Jurkat, Clone E6-1 (cell line): ENCODE results near the gene DIPK1B.
"Not testable (repeated sequence)": the region's sequence is repeated elsewhere in the genome, so short reads cannot be mapped to it uniquely, and the experiment has no call there.

Source experiments
- DNase-seq: peaks from one replicate; pipeline ENCODE4 v3.0.0-alpha.2; 2011; ENCODE audit warnings: low read depth, low spot score
- H3K4me3 ChIP-seq: 2 replicates; pipeline ENCODE4 v1.5.1; 2011; ENCODE audit warnings: mild to moderate bottlenecking, low read length, control low read depth, moderate library complexity

The DIPK1B gene

GRCh38 chr9:136695435-136695895 is 16.9 kb upstream of the DIPK1B start:
- H3K4me3 ChIP-seq: no peak overlapping the region
- no peak for DNase-seq

DNA sequence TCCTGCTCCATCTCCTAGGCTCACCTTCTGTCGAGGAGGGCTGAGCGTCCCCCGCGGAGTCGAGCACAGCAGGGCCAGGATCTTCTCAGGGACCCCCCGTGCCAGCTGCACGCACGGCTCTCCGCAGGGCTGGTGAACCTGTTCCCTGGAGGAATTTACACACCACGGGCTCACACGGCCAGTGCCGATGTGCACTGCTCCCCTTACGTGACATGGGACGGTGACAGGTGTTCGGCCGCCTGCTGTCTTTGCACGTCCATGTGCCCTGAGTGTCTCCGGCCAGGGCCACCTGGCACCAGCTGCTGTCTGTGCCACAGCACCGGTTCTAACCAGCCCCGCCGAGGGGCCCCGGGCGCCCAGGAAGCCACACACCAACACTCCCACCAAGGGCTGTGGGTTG is 16.4 kb upstream of the DIPK1B start:
- no peak for DNase-seq
- no peak overlapping the region for H3K4me3 ChIP-seq

DNA sequence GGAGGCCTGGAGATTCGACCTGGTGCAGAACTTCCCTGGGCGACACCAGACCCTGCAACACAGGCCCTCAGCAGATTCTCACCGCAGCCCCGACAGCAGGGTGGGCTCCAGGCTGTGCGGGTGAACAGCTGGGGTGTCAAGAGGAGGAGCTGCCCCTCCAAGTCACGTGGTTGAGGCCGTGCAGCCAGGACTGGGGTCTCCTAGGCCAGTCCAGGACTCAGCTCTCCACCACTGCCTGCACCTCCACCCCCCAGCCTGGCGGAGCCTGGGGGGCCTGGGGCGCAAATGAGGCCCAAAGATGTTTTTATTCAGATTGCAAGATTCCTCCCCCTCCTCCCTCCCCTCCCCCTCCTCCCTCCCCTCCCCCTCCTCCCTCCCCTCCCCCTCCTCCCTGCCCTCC is 15.9 kb upstream of the DIPK1B start:
- H3K4me3 ChIP-seq: no peak overlapping the region
- no peak for DNase-seq

- DNase-seq: no peak
These were observed 15.1 kb upstream of the DIPK1B start for GRCh38 chr9:136697146-136697820.

GRCh38 chr9:136697821-136698526 is 14.4 kb upstream of the DIPK1B start:
- H3K4me3 ChIP-seq: no peak overlapping the region
- no peak for DNase-seq

More at GRCh38 chr9:136697146-136697820, 15.1 kb upstream of the DIPK1B start:
- H3K4me3 ChIP-seq: no peak overlapping the region

DNA sequence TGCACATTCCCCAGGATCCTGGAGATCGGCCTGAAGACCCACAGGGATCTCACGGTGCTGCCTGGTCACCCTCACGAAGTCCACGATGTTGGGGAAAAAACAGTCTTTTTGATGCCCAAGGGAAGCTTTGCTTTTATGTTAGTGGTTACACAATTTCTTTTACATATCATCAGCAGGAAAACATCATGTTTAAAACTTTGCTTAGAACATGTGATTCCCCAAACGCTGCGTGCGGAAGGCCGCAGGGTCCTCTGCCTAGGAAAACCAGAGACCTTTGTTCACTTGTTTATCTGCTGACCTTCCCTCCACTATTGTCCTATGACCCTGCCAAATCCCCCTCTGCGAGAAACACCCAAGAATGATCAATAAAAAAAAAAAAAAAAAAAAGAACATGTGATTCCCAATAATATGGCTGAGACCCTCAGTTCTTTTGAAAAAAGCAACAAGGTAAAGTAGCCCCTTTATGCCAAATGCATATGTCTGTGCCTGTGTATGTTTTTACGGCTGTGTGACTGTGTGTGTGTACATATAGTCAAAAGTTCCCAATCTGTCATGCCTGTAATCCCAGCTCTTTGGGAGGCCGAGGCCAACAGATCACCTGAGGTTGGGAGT is 13.6 kb upstream of the DIPK1B start:
- DNase-seq: no peak
- H3K4me3 ChIP-seq: no peak overlapping the region

DNA sequence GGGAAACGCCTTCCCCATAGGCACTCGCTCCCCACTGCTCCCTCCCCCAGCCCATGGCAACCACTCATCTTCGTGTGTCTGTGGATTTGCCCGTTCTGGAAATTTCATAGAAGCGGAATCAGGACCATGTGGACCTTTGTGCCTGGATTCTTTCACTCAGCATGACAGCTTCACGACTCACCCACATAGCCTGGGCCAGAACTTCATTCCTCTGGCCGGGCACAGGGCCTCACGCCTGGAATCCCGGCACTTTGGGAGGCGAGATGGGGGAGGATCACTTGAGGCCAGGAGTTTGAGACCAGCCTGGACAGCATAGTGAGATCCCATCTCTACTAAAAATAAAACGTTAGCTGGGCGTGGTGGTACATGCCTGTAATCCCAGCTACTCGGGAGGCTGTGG is 12.1 kb upstream of the DIPK1B start:
- no peak for DNase-seq
- no peak overlapping the region for H3K4me3 ChIP-seq

DNA sequence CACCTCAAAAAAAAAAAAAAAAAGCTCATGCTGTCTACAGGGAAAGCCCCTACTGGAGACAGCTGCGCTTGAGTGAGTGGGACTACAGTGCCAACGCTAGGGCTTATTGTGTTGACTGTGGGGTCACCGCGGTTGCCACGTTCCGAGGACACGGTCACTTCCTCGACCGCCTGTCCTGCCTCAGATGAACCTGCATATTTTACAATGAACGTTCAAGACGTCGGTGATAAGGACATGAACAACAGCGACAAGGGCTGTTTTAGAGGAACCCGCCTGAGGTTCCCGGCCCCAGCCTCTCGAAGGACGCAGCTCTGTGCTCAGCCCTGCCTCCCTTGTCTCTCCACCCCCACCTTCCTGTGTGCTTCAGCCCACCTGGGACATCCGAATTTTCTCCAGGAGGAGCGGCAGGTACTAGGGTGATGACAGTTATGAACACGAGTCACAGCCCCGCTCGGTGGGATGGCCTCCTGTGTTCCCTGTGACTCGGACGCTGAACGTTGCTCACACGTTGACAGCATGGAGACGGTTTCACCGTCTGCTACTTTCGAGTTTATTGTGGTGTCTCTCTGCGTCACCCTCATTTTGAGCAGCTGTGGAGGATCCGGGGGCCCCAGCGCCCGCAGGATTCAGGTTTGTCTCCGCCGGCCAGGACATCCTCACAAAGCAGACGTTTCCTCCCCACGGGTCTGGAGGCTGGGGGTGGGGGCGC is 11.3 kb upstream of the DIPK1B start:
- peak; percentile 32 for DNase-seq
- peak overlapping the region; percentile 43 for H3K4me3 ChIP-seq

DNA sequence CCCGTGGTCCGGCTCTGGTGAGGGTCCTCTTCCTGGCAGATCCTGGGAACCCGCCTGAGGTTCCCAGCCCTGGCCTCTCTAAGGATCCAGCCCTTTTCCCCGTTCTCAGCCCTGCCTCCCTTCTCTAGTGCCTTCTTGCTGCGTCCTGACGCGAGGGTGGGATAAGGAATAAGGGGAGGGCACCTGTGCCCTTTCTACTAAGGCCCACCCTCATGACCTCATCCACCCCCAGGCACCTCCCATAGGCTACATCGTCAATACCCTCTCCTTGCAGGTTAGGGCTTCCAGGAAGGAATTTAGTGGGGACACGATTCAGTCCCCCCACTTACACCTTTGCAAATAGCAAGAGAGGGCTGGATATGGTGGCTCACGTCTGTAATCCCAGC is 10.7 kb upstream of the DIPK1B start:
- DNase-seq: no peak
- peak overlapping the region; percentile 43 for H3K4me3 ChIP-seq

- peak; percentile 67 for DNase-seq
- no peak overlapping the region for H3K4me3 ChIP-seq
These were observed 9.0 kb upstream of the DIPK1B start for GRCh38 chr9:136703276-136703860.

- not testable (repeated sequence) for DNase-seq, H3K4me3 ChIP-seq
These were observed 7.6 kb upstream of the DIPK1B start for GRCh38 chr9:136704741-136705140.

GRCh38 chr9:136705564-136705963 is 6.8 kb upstream of the DIPK1B start:
- no peak for DNase-seq

GRCh38 chr9:136707011-136707410 is 5.4 kb upstream of the DIPK1B start:
- no peak overlapping the region for H3K4me3 ChIP-seq
- DNase-seq: no peak

More at GRCh38 chr9:136705564-136705963, 6.8 kb upstream of the DIPK1B start:
- H3K4me3 ChIP-seq: no peak overlapping the region

DNA sequence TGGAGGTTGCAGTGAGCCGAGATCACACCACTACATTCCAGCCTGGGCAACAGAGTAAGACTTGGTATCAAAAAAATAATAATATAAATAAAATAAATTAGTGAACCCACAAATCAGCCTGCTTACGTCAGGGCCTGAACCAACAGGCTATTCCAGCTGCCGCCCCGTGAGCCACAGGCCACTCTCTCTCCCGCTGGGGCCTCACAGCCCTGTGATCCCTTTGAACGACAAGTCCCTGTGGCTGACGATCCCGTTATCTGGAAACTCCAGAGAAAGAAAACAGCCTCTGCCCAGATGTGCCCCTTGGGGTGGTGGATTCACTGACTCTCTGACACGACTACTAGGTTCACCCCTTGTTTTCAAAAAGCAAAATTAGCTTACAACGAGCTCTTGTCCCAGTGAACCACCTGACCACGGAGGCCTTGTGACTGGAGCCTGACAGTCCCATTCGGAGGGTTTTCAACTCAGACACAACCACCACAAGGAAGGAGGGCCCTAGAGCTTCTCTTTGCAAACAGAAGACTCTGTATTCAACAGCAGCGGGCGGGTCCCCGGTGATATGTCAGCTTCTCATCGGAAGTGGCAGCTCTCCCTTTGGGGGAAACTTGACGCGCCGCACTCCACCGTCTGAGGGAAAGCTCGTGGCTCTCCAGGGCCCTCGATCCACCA is 4.4 kb upstream of the DIPK1B start:
- no peak for DNase-seq
- no peak overlapping the region for H3K4me3 ChIP-seq

DNA sequence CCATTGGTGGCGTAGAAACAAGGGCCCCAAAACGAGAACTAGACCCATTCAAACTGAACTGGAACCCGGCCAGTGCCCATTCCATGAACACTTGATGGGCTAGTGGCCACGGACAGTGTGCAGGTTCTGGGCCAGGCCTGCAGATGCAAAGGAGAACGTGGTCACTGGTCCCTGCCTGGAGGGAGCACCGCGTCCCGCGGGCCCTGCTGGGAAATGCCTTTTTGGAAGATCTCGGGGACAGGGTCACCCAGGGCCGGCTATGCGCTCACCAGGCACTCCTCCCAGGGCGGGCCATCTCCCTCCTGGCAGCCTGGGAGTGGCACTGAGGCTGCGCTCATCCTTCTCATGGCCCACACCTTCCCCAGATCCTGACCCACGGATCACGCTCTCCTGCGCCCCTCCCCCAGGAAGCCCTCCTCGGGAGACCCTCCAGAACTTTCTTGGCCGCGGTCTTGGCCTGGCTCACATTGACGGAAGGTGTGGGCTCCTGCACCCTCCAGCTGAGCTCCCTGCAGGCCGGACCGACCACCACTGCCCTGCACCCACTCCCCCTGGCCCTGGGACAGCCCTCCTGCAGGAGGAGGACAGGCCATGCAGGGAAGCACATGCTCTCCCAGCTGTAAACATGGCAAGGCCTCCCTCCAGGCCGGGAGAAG is 2.8 kb upstream of the DIPK1B start:
- DNase-seq: no peak
- no peak overlapping the region for H3K4me3 ChIP-seq

- no peak overlapping the region for H3K4me3 ChIP-seq
- no peak for DNase-seq
These were observed 1.8 kb upstream of the DIPK1B start for GRCh38 chr9:136710543-136710942.

- DNase-seq, H3K4me3 ChIP-seq: not testable (repeated sequence)
These were observed 1.1 kb upstream of the DIPK1B start for GRCh38 chr9:136711219-136711648.
